ENCODE results near the gene TRIM5.

The TRIM5 gene

GRCh38 chr11:5622802-5623201, 62.1 kb downstream of the TRIM5 start:
- no peak for DNase-seq

- no peak for DNase-seq
Observed at GRCh38 chr11:5621580-5621979, 63.3 kb downstream of the TRIM5 start.

GRCh38 chr11:5620651-5621521, 64.0 kb downstream of the TRIM5 start:
- no peak for DNase-seq

DNA sequence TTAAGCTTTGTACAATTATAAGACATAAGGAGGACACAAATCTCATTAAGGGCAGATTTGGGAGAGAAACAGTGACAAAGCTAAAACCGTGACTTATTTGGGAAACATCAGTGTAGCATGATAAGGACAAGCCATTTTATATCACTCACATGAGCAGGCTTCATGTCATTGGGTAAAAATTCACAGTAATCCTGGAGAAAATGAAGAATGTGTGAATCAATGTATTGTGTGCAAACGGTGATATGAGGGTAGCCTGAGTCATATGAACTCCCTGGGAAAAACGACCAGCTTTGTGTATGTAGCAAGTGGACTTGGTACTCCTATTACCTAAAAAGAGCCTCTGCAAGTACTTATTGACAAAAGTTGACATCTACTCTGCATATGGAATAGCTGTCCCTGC, 66.1 kb downstream of the TRIM5 start:
- DNase-seq, result no peak
